HUES48 (cell line): ENCODE results near the gene TTC33.
"Not testable (repeated sequence)": the region's sequence is repeated elsewhere in the genome, so short reads cannot be mapped to it uniquely, and the experiment has no call there.

Source experiments
- H3K27ac ChIP-seq: one replicate; pipeline ENCODE4 v1.7.0; 2013; ENCODE audit warnings: low read depth, low read length, inconsistent platforms
- H3K27me3 ChIP-seq: 2 replicates; pipeline ENCODE4 v1.6.1; 2013; ENCODE audit warnings: mild to moderate bottlenecking, low read length; ENCODE audit not compliant: control insufficient read depth, insufficient read depth
- H3K36me3 ChIP-seq: 2 replicates; pipeline ENCODE4 v1.6.1; 2013; ENCODE audit warnings: low read length; ENCODE audit not compliant: control insufficient read depth, insufficient read depth
- H3K4me1 ChIP-seq: 2 replicates; pipeline ENCODE4 v1.6.1; 2013; ENCODE audit warnings: mild to moderate bottlenecking, low read length; ENCODE audit not compliant: control insufficient read depth, insufficient read depth
- H3K4me3 ChIP-seq: 2 replicates; pipeline ENCODE4 v1.5.1; 2013; ENCODE audit warnings: mild to moderate bottlenecking, low read depth, low read length
- H3K9ac ChIP-seq: 2 replicates; pipeline ENCODE4 v1.6.1; 2013; ENCODE audit warnings: mild to moderate bottlenecking, low read depth, low read length, moderate library complexity
- H3K9me3 ChIP-seq: 2 replicates; pipeline ENCODE4 v1.6.1; 2013; ENCODE audit warnings: low read length; ENCODE audit not compliant: control insufficient read depth, insufficient read depth

The TTC33 gene, protein sequence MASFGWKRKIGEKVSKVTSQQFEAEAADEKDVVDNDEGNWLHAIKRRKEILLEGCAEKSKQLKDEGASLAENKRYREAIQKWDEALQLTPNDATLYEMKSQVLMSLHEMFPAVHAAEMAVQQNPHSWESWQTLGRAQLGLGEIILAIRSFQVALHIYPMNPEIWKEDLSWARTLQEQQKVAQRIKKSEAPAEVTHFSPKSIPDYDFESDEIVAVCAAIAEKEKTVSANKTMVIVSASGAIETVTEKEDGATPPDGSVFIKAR

DNA sequence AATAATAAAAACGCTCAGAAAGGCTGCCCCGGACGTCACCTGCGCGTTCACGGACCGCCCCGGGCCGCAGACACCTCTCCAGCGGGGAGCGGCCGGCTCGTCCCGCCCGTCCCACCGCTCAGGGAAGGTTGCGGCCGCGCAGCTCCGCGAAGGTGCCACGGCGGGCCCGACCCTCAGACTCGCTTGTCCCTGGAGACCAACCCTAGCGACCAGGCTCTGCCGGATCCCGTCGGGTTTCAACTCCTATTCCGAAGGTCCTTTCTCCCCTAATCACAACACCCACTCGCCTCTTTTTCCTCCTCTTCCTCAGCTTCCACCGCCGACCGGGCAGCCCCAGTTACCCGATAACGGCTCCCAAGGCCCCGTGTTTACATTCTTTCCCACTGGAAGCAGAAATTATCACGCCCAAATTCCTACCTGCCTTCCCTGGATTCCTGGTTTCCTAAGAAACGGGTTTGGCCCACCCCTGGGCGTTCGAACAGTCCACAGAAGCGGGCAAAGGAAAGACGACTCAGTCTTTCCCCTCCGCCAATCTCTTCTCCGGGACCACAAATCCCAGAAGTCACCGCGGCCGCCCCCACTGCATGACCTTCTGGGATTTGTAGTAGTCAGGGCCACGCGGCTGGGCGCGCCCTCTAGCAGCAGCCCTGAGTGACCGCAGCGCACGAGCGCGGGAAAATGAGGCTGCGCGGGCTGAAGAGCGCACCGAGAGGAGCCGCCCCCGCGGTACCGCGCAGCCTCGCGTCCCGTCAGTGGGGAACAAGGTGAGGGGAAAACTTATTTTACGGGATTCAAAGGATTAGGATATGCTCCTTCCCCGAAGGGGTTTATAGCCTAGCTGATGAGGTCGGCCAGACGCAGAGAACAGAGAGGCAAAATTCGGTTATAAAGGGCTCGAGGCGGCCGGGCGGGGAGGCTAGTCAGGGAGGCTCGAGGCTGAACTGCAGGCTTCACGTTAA is at the start of gene TTC33:
Gene TTC33 (minus strand): TSS at position 555 of the 959 bp plus-strand sequence. CDS start 8,943 bp downstream, outside the sequence.
- peaks cover 5% of the 10 kb centered on the region; the same call in 1 of the 2 replicates for H3K36me3 ChIP-seq
- peak within 1 kb of the TSS; percentile 76 for H3K27ac ChIP-seq
- H3K4me1 ChIP-seq, result peaks cover 9% of the 10 kb centered on the region; the same call in 1 of the 2 replicates
- H3K9me3 ChIP-seq, result no peaks in the 10 kb centered on the region
- no peaks in the 10 kb centered on the region for H3K27me3 ChIP-seq
- peak within 1 kb of the TSS; percentile 89 for H3K4me3 ChIP-seq
- H3K9ac ChIP-seq, result peak within 1 kb of the TSS; percentile 72

DNA sequence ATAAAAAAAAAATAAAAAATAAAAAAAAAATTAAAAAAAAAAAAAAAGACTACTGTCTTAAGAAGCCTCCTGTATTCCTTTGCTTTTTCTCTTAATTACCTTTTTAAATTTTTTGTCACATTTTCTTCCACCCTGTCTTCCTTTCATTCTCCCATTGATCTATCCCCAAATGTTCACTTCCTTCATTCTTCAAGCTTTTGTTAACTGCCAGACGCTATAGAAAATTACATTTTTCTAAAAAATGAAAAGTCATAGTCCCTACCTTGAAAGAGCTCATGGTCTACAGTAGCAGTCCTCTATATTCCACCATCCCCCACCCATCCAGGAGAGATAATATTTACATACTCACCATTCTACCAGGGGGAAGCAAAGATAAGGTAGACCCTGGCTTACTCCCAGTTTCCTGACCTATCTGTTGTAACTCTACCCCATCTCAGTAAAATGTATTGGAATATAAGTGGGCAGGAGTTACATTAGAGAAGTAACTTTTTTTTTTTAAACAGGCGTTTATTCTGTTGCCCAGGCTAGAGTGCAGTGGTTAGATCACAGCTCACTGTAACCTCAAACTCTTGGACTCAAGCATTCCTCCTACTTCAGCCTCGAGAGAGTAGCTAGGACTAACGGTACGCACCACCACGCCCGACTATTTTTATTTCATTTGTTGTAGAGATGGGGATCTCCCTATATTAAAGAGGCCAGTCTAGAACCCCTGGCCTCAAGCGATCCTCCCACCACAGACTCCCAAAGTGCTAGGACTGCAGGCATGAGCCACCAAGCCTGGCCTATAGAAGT is 46.2 kb upstream of the TTC33 start:
- Histone ChIP-seq H3K4me3 (no peak overlapping the region), H3K36me3 (no peaks in the 10 kb centered on the region), H3K9me3 (no peaks in the 10 kb centered on the region), H3K27me3 (no peaks in the 10 kb centered on the region), H3K9ac (no peak overlapping the region), H3K27ac (no peak overlapping the region), H3K4me1 (peaks cover 13% of the 10 kb centered on the region)

DNA sequence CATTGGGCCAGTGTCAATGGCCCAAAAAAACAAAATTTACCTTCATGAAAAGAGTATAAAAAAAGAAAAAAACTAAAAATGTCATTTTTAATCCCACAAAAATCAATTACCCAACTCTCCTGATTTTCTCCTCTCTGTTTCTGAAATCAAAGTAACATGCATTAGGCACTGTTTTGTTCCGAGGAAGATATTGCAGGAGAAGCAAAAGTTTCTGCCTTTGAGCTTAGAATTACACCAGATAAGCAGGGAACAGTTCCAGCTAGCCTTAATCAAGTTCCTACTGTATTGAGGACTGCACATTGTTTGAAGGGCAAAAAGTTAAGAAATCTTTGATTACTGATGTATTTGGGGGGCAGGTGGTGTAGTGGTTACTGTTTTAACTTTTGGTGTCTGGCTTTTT is 43.5 kb upstream of the TTC33 start:
- Histone ChIP-seq H3K27ac (no peak overlapping the region), H3K4me3 (peak overlapping the region; percentile 88), H3K36me3 (peaks cover 4% of the 10 kb centered on the region; the same call in 1 of the 2 replicates), H3K27me3 (no peaks in the 10 kb centered on the region), H3K9ac (no peak overlapping the region), H3K4me1 (peaks cover 19% of the 10 kb centered on the region), H3K9me3 (no peaks in the 10 kb centered on the region)

DNA sequence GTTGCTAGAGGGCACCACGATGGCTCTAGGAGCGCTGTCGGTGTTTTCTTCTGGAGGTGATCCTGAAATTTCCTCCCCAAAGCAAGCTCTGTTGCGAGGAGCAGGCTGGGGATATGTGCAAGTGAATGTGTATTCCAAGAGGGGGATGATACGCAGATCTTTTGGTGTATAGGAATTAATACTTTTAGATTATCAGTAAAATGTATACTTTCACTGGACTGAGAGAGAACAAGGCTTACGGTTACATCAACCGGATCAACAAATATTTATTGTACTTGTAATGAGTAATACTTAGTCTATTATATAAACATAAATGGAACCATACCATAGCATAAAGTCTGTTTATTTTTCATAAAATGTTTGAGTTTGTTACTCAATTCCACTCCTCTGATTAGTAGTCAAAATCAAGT is 43.0 kb upstream of the TTC33 start:
- peak overlapping the region; percentile 88 for H3K4me3 ChIP-seq
- peak overlapping the region; percentile 91 for H3K9ac ChIP-seq
- peak overlapping the region; percentile 96 for H3K27ac ChIP-seq
- peaks cover 4% of the 10 kb centered on the region; the same call in 1 of the 2 replicates for H3K36me3 ChIP-seq
- H3K27me3 ChIP-seq, result no peaks in the 10 kb centered on the region
- H3K4me1 ChIP-seq, result peaks cover 19% of the 10 kb centered on the region
- H3K9me3 ChIP-seq, result no peaks in the 10 kb centered on the region

DNA sequence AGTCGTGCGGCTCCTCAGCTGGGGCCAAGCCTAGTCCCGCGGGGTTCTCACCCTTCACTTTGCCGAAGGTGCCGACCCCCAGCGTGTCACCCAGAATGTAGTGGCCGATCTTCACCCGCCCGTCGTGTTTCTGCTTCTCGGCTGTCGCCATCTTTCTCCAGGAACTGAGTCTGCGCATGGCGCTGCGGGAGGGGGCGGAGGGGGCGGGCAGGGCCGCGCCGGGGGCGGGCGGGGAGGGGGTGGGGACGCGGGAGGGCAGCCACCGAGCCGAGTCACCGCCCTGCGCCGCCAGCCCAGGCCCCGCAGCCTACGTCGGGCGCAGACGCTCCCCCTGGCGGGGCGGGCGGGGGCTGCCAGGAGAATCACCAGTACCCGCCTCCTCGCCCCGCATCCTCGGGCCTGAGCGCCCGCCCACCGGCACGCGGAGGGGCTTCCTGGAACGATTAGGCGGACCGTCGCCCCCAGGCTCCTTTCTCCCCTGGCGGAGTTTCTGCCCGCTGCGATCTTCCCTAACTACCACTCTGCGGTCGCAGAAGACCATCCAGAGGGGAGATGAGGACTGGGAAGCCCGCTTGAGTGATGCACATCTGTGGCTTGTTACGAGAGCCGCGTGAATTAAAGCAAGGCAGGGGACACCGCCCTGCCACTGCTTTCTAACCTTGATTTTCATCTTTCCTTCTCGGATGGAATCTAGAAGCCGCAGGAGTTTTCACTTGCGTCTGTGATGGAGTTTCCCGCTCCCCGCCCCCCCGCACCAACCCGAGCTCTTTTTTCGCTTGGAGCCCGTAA is 42.4 kb upstream of the TTC33 start, which contains the start of gene PRKAA1:
Gene PRKAA1 (minus strand): TSS at position 363 of the 789 bp plus-strand sequence. CDS start 185 bp downstream, at position 178.
- H3K4me1 ChIP-seq, result peaks cover 19% of the 10 kb centered on the region
- H3K27ac ChIP-seq, result peak within 1 kb of the TSS; percentile 97
- no peaks in the 10 kb centered on the region for H3K27me3 ChIP-seq
- H3K9me3 ChIP-seq, result no peaks in the 10 kb centered on the region
- H3K4me3 ChIP-seq, result peak within 1 kb of the TSS; percentile 92
- peak within 1 kb of the TSS; percentile 94 for H3K9ac ChIP-seq
- H3K36me3 ChIP-seq, result peaks cover 4% of the 10 kb centered on the region; the same call in 1 of the 2 replicates

- Histone ChIP-seq H3K4me3 (peak overlapping the region; percentile 92), H3K27me3 (no peaks in the 10 kb centered on the region), H3K9me3 (no peaks in the 10 kb centered on the region), H3K27ac (peak overlapping the region; percentile 97), H3K4me1 (peaks cover 19% of the 10 kb centered on the region), H3K36me3 (peaks cover 4% of the 10 kb centered on the region; the same call in 1 of the 2 replicates), H3K9ac (peak overlapping the region; percentile 94)
Observed at GRCh38 chr5:40797273-40798011, 41.7 kb upstream of the TTC33 start.

GRCh38 chr5:40796487-40796889 is 40.7 kb upstream of the TTC33 start:
- peaks cover 13% of the 10 kb centered on the region for H3K4me1 ChIP-seq
- no peak overlapping the region for H3K9ac ChIP-seq
- no peak overlapping the region for H3K27ac ChIP-seq

GRCh38 chr5:40794877-40795276 is 39.1 kb upstream of the TTC33 start:
- H3K9ac ChIP-seq, H3K9me3 ChIP-seq, H3K36me3 ChIP-seq, H3K27ac ChIP-seq, H3K27me3 ChIP-seq, H3K4me3 ChIP-seq: not testable (repeated sequence)
- H3K4me1 ChIP-seq, result peaks cover 13% of the 10 kb centered on the region

More at GRCh38 chr5:40796487-40796889, 40.7 kb upstream of the TTC33 start:
- H3K27me3 ChIP-seq, result no peaks in the 10 kb centered on the region
- peak overlapping the region; percentile 92 for H3K4me3 ChIP-seq
- no peaks in the 10 kb centered on the region for H3K9me3 ChIP-seq
- H3K36me3 ChIP-seq, result peaks cover 4% of the 10 kb centered on the region; the same call in 1 of the 2 replicates

DNA sequence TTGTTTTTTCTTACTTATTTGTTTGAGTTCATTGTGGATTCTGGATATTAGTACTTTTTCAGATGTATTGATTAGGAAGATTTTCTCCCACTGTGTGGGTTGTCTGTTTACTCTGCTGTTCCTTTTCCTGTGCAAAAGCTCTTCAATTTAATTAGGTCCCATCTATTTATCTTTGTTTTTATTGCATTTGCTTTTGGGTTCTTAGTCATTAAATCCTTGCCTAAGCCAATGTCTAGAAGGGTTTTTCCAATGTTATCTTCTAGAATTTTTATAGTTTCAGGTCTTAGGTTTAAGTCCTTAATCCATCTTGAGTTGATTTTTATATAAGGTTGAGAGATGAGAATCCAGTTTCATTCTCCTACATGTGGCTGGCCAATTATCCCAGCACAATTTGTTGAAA is 38.6 kb upstream of the TTC33 start:
- peaks cover 12% of the 10 kb centered on the region for H3K4me1 ChIP-seq
- H3K9me3 ChIP-seq, H3K9ac ChIP-seq, H3K4me3 ChIP-seq, H3K27ac ChIP-seq, H3K36me3 ChIP-seq, H3K27me3 ChIP-seq: not testable (repeated sequence)
